ENCODE measurements around the gene PGC.
A peak's percentile ranks its signal among the peaks of the same experiment; 100 is the strongest.

PGC gene

DNA sequence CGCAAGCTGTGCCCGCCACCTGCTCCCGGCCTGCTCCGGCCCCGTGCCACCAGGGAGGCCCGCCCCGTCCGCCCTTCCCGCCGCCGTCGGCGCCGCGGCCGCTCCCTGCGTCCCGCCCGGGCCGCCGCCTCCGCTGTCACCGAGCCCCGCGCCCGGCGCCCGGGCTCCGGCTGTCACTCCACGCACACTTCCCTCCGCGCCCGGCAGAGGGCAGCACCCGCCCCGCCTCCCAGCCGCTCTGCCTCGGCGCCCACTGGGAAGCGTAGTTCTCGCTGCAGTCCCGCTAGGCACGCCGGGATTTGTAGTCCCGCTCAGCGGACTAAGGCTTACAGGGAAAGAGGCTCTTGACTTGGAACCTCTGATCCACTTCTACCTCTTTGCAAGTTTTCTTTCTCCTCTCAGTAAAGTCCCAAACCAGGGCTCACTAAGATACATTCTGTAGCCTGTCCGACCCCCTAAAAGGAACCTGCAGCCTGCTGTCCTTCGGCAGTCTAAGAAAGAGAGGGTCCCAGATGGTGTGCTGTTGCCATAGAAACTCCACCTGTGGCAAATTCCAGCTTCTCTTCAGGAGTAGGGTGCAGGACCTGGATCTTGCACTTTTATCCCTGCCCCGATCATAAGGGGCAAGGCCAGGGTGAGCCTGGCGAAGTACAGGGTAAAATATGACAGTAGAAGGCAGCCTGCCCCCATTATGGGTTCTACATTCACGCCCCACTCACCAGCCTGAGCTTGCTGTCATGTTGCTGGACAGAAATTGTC lies 11.6 kb downstream of the PGC start, which contains the start of gene TFEB:
TSS of gene TFEB (minus strand) at position 182 of the 759 bp plus-strand sequence. CDS start 44,395 bp downstream, outside the sequence.
- DNase-seq (peak; percentile 89 to 94 (median 94)), ATAC-seq (replicated peaks) (peak; percentile 54)
- H3K27ac Mint-ChIP-seq = peak within 1 kb of the TSS; percentile 70 to 82
- peaks cover 21 to 26% of the 10 kb centered on the region in 2 donors for H3K4me1 Mint-ChIP-seq (ENCODE audit: low read depth in 2 of 2)
- H3K4me3 Mint-ChIP-seq = peak within 1 kb of the TSS; percentile 49 to 59
- H3K9me3 Mint-ChIP-seq = no peaks in the 10 kb centered on the region
- peaks cover 0 to 5% of the 10 kb centered on the region in 2 donors for H3K27me3 Mint-ChIP-seq
- H3K36me3 Mint-ChIP-seq (ENCODE audit: insufficient read depth) = peaks cover 27% of the 10 kb centered on the region

DNA sequence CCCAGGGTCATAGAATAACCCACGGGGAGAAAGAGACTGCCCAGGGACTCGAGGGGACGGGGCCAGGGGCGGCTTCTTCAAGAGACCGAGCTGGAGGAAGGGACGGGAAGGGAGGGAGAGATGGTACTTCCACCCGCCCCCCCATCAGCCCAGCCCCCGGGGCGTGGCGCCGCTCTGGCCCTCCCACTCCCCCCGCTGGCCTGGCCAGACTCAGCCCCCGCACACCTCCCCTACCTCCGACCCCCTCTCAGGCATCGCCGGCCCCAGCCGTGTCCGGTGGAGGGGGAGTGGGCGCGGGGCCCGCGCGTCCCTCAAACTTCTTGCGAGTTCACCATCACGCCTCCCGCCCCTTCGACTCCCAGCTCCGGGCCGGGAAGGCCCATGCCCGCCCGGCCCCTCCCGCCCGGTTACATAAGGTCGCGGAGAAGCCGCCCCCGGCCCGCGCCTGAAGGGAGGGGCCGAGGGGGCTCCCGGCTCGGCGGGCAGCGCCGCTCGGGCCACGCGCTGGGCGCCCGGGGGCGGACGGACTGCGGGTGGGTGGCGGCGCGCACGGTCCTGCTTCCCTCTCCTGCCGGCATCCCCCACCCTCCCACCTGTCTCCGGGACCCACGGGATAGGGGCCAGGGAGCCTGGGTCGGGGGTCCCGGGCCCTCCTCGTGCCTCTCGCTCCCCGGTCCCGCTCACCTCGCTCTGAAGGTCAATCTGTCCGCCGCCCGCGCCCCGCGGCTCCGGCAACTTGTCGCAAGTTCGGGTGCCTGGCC lies 12.4 kb downstream of the PGC start:
- peak overlapping the region; percentile 70 to 82 for H3K27ac Mint-ChIP-seq

DNA sequence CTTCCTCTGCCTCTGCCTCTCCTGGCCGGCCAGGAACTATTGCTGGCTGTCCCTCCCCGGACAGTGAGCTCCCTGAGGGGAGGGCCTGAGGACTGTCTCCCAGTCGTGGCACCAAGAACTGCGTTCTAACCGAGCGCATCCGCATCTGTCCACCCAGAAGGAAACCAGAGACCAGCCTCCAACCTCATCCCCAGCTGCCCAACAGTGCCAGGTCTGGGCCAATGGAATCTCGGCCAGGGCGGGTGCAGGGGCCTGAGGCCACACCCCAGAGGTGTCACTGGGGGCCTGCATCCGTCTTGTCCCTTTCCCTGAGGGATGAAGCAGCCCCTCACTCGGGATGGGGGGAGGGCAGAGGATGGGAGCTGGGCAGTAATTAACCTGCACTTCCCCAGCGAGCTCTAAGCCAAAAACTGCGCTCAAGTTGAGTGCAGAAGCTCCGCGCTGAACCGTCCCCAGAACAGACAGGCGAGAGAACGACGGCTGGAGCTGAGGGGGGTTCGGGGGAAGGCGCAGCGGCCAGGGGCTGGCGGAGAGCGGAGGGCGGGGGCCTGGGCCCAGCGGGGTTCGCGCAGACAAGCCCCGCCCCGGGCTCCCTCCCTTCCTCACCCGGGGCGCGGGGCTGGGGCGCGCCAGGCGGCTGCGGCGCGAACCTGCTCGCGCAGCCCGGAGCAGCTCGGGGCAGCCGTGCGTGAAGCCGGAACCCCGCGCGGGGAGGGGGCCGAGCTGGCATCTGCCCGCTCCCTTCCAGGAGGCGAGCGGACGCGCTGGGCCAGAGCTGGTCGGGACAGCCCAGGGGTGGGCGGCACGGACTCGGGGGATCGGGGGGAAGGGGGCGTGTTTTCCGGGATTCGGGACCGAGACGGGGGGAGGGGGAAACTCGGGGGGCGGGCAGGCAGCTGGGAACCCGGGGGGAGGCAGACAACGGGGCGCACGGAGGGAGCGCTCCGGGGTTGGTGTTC lies 13.2 kb downstream of the PGC start:
- Mint-ChIP-seq H3K4me3 (peak overlapping the region; percentile 49 to 59), H3K27ac (peak overlapping the region; percentile 70 to 82), H3K36me3 (ENCODE audit: insufficient read depth) (peaks cover 30% of the 10 kb centered on the region), H3K4me1 (ENCODE audit: low read depth in 2 of 2) (peaks cover 31 to 41% of the 10 kb centered on the region in 2 donors), H3K9me3 (no peaks in the 10 kb centered on the region), H3K27me3 (no peaks in the 10 kb centered on the region)
- ATAC-seq (replicated peaks) (peak; percentile 60), DNase-seq (peak; percentile 66 to 75 (median 67))

More for the DNA sequence above, 12.4 kb downstream of the PGC start:
- no peaks in the 10 kb centered on the region for H3K27me3 Mint-ChIP-seq
- peak overlapping the region; percentile 49 to 59 for H3K4me3 Mint-ChIP-seq
- peak; percentile 29 for ATAC-seq (replicated peaks)
- DNase-seq = peak; percentile 60 to 71 (median 62)
- no peaks in the 10 kb centered on the region for H3K9me3 Mint-ChIP-seq
- peaks cover 27% of the 10 kb centered on the region for H3K36me3 Mint-ChIP-seq (ENCODE audit: insufficient read depth)
- H3K4me1 Mint-ChIP-seq (ENCODE audit: low read depth in 2 of 2) = peaks cover 28 to 33% of the 10 kb centered on the region in 2 donors

DNA sequence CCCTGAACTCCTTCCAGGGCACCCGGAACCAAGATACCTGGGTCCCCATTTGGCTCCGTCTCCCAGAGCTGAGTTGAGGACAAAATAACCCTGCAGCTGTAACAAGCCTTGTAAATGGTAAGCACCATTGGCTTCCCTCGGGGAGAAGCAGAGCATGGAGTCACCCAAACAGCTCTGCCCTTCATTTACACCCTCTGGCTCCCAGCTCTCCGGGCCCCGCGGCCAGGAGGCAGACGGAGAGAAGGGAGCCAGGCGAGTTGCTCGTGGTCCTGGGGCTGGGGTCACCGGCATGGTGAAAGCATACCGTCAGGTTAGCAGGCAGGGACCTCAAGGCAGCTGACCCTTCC lies 13.9 kb downstream of the PGC start:
- H3K36me3 Mint-ChIP-seq (ENCODE audit: insufficient read depth) = peaks cover 30% of the 10 kb centered on the region
- H3K4me3 Mint-ChIP-seq = peak overlapping the region; percentile 49 to 59
- ATAC-seq (replicated peaks) (no peak), DNase-seq (no peak)
- H3K9me3 Mint-ChIP-seq = no peaks in the 10 kb centered on the region
- H3K4me1 Mint-ChIP-seq (ENCODE audit: low read depth in 2 of 2) = peaks cover 36 to 45% of the 10 kb centered on the region in 2 donors
- no peaks in the 10 kb centered on the region for H3K27me3 Mint-ChIP-seq
- peak overlapping the region; percentile 70 to 82 for H3K27ac Mint-ChIP-seq

DNA sequence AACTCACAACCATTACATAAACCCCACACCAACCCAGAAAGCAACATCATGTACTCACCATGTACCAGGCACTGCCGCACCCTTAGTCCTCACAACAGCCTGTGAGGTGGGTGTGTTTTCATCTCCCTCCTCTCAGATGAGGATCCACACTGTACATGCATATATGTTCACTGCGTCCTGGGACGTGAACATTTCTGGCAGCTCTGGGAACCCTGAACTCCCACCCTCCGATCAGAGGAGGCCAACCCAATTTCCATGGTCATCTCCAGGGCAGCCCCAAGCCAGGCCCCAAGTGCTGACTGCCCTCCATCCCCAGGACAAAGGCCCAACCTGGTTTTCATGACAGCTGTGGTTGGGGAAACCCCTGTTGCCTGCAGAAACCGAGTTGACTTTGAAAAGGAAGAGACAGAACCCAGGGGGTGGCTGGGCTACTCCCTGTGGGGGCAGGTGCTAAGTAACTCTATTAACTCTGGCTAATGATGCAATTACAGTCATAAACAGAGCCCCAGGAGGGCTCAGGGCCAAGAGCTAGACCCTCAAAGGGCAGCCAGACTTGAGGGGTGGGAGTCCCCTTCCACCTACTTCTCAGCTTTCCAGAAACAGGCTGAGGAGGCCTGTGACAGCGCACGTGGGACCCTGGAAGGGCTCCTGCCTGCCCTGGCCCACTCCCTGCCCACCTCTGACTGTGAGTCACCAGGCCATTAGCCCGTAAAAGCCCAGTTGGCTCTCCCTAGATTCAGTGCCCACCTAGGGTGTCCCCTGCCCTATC lies 14.4 kb downstream of the PGC start:
- DNase-seq = peak; percentile 69 to 81 (median 70)
- peak overlapping the region; percentile 70 to 82 for H3K27ac Mint-ChIP-seq
- no peaks in the 10 kb centered on the region for H3K9me3 Mint-ChIP-seq
- H3K36me3 Mint-ChIP-seq (ENCODE audit: insufficient read depth) = peaks cover 30% of the 10 kb centered on the region
- H3K27me3 Mint-ChIP-seq = no peaks in the 10 kb centered on the region
- peak; percentile 65 for ATAC-seq (replicated peaks)
- H3K4me3 Mint-ChIP-seq = peak overlapping the region; percentile 49 to 59
- H3K4me1 Mint-ChIP-seq (ENCODE audit: low read depth in 2 of 2) = peaks cover 36 to 47% of the 10 kb centered on the region in 2 donors

DNA sequence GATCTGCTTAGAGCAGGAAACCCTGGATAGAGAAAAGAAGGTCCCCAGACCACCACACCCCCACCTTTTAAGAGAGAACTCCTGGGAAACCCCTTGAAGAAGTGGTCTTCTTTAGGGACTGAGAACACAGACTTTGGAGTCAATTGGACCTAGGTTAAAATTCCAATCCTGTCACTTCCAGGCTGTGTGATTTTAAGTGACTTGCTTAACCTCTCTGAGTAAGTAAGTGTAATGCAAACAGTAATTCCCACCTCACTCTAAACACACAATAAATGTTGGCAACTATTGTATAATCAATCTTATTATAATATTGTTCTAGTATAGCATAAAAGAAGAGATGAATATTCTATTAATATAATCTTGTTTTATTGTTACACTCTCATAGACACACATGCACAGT lies 15.0 kb downstream of the PGC start:
- H3K36me3 Mint-ChIP-seq (ENCODE audit: insufficient read depth) = peaks cover 30% of the 10 kb centered on the region
- peak overlapping the region; percentile 70 to 82 for H3K27ac Mint-ChIP-seq
- H3K4me1 Mint-ChIP-seq (ENCODE audit: low read depth in 2 of 2) = peaks cover 41 to 54% of the 10 kb centered on the region in 2 donors
- H3K27me3 Mint-ChIP-seq = no peaks in the 10 kb centered on the region
- no peaks in the 10 kb centered on the region for H3K9me3 Mint-ChIP-seq
- DNase-seq (no peak), ATAC-seq (replicated peaks) (no peak)
- H3K4me3 Mint-ChIP-seq = peak overlapping the region; percentile 49 to 59

DNA sequence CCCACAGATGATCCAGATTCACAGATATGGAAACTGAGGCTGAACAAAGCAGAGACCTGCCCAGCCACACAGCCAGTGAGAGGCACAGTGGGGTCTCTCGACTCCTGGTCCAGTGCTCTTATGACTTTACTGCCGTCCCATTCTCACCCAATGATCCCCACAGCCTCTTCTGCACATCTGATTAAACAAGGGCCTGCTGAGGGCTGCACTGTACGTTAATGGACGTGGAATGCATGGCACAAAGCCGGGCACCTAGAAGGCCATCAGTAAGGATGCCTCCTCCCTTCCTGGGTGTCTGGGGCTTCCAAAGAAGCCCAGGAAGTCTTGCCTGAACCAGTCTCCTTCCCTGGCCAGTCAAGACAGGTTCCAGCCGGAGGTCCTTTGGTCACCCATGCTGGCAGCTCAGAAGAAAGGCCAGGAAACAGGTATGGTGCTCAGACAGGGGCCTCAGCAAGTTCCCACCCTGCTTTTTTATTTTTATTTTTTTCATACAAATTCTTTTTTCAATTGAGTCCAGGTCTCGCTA lies 15.6 kb downstream of the PGC start:
- Mint-ChIP-seq H3K27ac (peak overlapping the region; percentile 70 to 82), H3K4me1 (ENCODE audit: low read depth in 2 of 2) (peaks cover 45 to 59% of the 10 kb centered on the region in 2 donors)

DNA sequence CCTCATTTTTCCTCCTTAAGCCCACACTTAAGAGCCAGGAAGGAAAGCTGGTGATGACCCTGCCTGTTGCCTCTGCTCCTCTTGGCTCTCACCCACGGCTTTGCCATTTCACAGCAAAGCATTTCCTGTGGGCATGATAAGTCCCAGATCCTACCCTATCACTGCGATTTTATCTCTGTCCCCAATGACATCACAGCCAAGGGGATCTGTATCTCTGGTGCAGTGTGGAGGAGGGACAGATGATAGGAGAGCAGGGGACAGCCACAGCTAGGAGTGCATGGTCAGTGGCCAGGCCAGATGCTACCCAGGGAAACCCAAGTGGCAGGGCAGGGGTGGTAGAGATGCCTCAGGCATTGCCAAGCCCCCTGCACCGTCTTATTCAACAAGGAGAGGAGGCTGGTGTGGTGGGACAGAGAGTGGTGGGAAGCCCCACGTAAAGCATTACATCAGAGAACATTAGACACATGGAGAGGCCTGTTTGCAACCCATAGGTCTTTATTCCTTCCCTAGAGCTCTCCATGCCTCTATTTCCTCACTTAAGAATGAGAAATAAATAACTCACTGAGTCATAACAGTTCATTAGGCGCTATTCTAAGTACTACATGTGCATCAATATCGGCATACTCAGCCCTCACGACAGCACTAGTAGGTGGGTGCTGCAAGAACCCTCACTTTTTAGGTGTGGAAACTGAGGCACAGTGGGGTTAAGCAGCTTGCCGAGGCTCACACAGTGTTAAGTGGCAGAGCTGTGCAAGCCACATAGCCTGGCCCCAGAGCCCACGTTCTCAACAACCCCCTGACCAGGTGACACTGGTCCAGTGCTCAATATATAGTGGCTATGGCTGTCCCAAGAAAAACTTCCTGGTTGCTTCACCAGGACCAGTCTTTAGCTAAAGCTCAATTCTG lies 16.4 kb downstream of the PGC start:
- Mint-ChIP-seq H3K4me3 (peak overlapping the region; percentile 46 to 48), H3K36me3 (ENCODE audit: insufficient read depth) (peaks cover 33% of the 10 kb centered on the region), H3K4me1 (ENCODE audit: low read depth in 2 of 2) (peaks cover 45 to 58% of the 10 kb centered on the region in 2 donors), H3K9me3 (no peaks in the 10 kb centered on the region), H3K27me3 (no peaks in the 10 kb centered on the region), H3K27ac (peak overlapping the region; percentile 70 to 82)
- DNase-seq (no peak), ATAC-seq (replicated peaks) (no peak)

More for the DNA sequence above, 15.6 kb downstream of the PGC start:
- DNase-seq = no peak
- Mint-ChIP-seq H3K9me3 (no peaks in the 10 kb centered on the region), H3K4me3 (peak overlapping the region; percentile 48 to 49), H3K27me3 (no peaks in the 10 kb centered on the region), H3K36me3 (ENCODE audit: insufficient read depth) (peaks cover 33% of the 10 kb centered on the region)
- ATAC-seq (replicated peaks) = no peak

DNA sequence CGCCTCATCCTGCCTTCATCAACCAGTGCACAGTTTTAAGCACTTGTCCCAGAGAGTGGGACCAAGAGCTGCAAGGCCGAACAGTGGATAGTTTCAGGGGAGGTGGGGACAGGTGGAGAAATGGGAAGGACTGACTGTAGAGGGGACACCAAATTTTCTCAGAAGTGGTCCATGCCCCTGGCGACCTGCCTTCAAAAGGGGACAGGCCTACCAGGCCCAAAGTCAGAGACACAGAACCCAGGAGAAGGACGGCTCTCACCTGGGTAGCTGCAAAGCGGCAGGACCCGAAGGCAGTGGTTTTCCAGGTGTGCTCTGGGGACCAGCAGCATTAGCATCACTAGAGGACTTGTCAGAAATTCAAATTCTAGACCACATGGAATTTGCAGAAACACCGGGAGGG lies 17.6 kb downstream of the PGC start:
- Mint-ChIP-seq H3K4me1 (ENCODE audit: low read depth in 2 of 2) (peaks cover 49 to 56% of the 10 kb centered on the region in 2 donors), H3K27me3 (no peaks in the 10 kb centered on the region), H3K9me3 (no peaks in the 10 kb centered on the region), H3K4me3 (peak overlapping the region in 1 of 2 donors; percentile 79), H3K27ac (peak overlapping the region; percentile 70 to 81), H3K36me3 (ENCODE audit: insufficient read depth) (peaks cover 33% of the 10 kb centered on the region)
- no peak for DNase-seq
- ATAC-seq (replicated peaks) = no peak

DNA sequence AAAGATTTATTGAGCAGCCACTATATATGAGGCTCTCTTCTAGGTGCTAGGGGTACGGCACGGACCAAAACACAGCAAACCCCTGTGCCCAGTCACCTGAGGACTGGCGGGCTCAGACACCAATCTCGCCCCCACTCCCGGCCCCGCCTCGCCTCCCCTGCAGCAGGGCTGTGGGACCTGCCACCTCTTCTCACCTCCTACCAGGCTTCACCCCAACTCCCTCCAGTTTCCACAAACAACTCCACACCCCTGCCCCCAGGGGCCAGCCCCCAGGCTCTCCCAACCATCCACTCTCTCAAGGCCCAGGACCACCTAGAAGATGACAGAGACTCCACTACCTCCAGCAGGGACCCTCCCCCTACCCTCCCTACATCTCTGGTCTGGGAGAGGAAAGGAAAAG lies 18.2 kb downstream of the PGC start:
- no peaks in the 10 kb centered on the region for H3K9me3 Mint-ChIP-seq
- no peak for ATAC-seq (replicated peaks)
- H3K4me3 Mint-ChIP-seq = peak overlapping the region; percentile 63 to 79
- H3K4me1 Mint-ChIP-seq (ENCODE audit: low read depth in 2 of 2) = peaks cover 53 to 58% of the 10 kb centered on the region in 2 donors
- peak overlapping the region; percentile 59 to 81 for H3K27ac Mint-ChIP-seq
- H3K27me3 Mint-ChIP-seq = no peaks in the 10 kb centered on the region
- peaks cover 27% of the 10 kb centered on the region for H3K36me3 Mint-ChIP-seq (ENCODE audit: insufficient read depth)
- DNase-seq = no peak

DNA sequence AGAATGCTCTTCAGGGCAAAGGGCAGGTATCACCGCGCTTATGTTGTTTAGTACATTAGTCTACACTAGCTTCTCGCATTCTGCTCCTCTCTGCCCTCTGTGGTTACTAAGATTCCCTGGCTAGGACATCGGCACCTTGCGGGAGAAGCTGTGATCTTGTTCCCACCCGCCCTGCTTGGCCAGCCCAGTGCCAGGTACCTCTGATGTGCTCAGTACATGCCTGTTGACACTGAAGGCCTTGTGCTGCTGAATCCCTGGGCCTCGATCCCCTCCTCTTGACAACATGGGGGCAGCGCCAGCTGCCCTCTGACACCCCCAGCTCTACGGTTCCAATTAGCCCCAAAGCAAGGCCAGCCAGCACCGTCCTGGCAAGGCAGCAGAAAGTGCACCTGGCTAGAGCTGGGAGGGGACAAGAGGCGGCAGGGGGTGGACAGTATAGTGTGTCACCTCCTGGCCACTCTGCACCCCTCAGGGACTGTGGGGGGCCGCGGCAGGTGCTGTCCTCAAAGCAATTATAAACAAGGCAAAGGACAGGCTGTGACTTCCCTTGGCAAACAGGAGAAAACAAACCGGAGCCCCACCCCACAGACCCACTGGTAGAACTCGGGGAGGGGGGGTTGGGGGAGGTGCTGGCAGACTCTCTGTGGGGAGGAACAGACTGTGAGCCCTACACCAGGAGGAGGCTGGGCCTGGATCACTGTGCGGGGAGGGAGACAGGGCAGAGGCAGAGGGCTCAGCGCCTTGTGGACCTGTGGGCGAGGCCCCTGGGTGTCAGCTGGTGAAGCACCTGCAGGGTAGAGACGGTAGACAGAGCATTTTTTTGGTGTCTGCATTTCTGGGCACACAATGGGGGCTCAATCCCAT lies 18.9 kb downstream of the PGC start:
- H3K36me3 Mint-ChIP-seq (ENCODE audit: insufficient read depth) = peaks cover 20% of the 10 kb centered on the region
- DNase-seq (no peak), ATAC-seq (replicated peaks) (no peak)
- H3K27me3 Mint-ChIP-seq = no peaks in the 10 kb centered on the region
- H3K27ac Mint-ChIP-seq = peak overlapping the region; percentile 59 to 81
- no peaks in the 10 kb centered on the region for H3K9me3 Mint-ChIP-seq
- peaks cover 57% of the 10 kb centered on the region in 2 donors for H3K4me1 Mint-ChIP-seq (ENCODE audit: low read depth in 2 of 2)
- H3K4me3 Mint-ChIP-seq = peak overlapping the region; percentile 63 to 79

Measured in effector memory CD8-positive, alpha-beta T cell (primary cell).